Endothelial cell of umbilical vein (primary cell): Measurements from ENCODE around the gene IRF2BPL. TPM values are rescaled to one million over a fixed set of nuclear protein-coding genes. Genes with fewer than 3 reads are reported as not detected.
A peak's percentile ranks its signal among the peaks of the same experiment; 100 is the strongest.

Experiments
- BruUV-seq: library from RNA; stranded (reverse); fragments of 400-500 nt; replicated peaks from 2 replicates; lab custom pipeline; 2021; lab: Mats Ljungman, UMichigan
- CTCF ChIA-PET: fragments of 300-600, 350-600 bp; sonication (Branson Sonifier 250); formaldehyde crosslinking; loops from one replicate; lab custom pipeline; 2021; ENCODE audit warnings: antibody characterized with exemption, inconsistent platforms; lab: Charles Lee
- POLR2A ChIA-PET: fragments of 300-600, 350-600 bp; sonication (Branson Sonifier 250); formaldehyde crosslinking; loops from one replicate; lab custom pipeline; 2021; ENCODE audit warnings: antibody characterized with exemption, inconsistent platforms; lab: Charles Lee
- DNase-seq: peaks from one replicate; pipeline ENCODE4 v3.0.0-alpha.2; 2011; ENCODE audit warnings: low read depth, low spot score
- FAIRE-seq: peaks from 2 replicates; lab custom pipeline; 2011; peaks lifted over from hg19 to GRCh38; lab: Jason Lieb, UNC
- H2AFZ ChIP-seq: 2 replicates; pipeline ENCODE4 v1.6.0; 2012; ENCODE audit warnings: low read depth, low read length, control low read depth, inconsistent platforms
- H3K27ac ChIP-seq: 2 replicates; pipeline ENCODE4 v1.5.1; 2011; ENCODE audit warnings: low read depth, mild to moderate bottlenecking, control low read depth, low read length, moderate library complexity; ENCODE audit not compliant: insufficient read depth
- H3K27me3 ChIP-seq, 2 experiments: 2 replicates each; pipeline versions ENCODE4 v1.6.0 to v1.6.1; 2011; ENCODE audit warnings: low read length in 2 of 2, mixed read lengths in 1 of 2; ENCODE audit not compliant: control insufficient read depth in 2 of 2, insufficient read depth in 2 of 2
- H3K36me3 ChIP-seq, 2 experiments: 2 replicates in 1 of 2; 3 replicates in 1 of 2; pipeline ENCODE4 v1.5.1; 2011; ENCODE audit warnings: low read length in 2 of 2, mild to moderate bottlenecking in 1 of 2, moderate library complexity in 1 of 2; ENCODE audit not compliant: control insufficient read depth in 2 of 2, insufficient read depth in 2 of 2; ENCODE audit errors: extremely low read depth in 1 of 2
- H3K4me1 ChIP-seq: 3 replicates; pipeline ENCODE4 v1.5.1; 2011; ENCODE audit warnings: mild to moderate bottlenecking, low read length; ENCODE audit not compliant: control insufficient read depth, insufficient read depth; ENCODE audit errors: extremely low read depth
- H3K4me2 ChIP-seq: 2 replicates; pipeline ENCODE4 v1.6.1; 2011; ENCODE audit warnings: low read length, control low read depth, mixed read lengths; ENCODE audit not compliant: insufficient read depth
- H3K4me3 ChIP-seq, 3 experiments: fragments of 200-600 bp in 1 of 3; sonication (generic), shearing (Covaris generic) in 1 of 3; replicated peaks in 1 of 3; 2 replicates each; pipeline ENCODE4 v1.5.1; 2011 to 2016; ENCODE audit warnings: control low read depth in 3 of 3, low read length in 3 of 3, mild to moderate bottlenecking in 2 of 3, inconsistent platforms in 1 of 3, low read depth in 1 of 3, moderate library complexity in 1 of 3; ENCODE audit not compliant: insufficient read depth in 1 of 3
- H3K79me2 ChIP-seq: 2 replicates; pipeline ENCODE4 v1.6.0; 2012; ENCODE audit warnings: low read length, inconsistent platforms; ENCODE audit not compliant: control insufficient read depth, insufficient read depth
- H3K9ac ChIP-seq: replicated peaks from 2 replicates; pipeline ENCODE3; 2011; ENCODE audit warnings: low read length, control low read depth; ENCODE audit not compliant: insufficient read depth; ENCODE audit errors: extremely low read depth
- H3K9me1 ChIP-seq: replicated peaks from 3 replicates; pipeline ENCODE4 v1.6.0; 2011; ENCODE audit warnings: mild to moderate bottlenecking, low read length; ENCODE audit not compliant: control insufficient read depth, insufficient read depth; ENCODE audit errors: extremely low read depth
- H3K9me3 ChIP-seq: replicated peaks from 2 replicates; pipeline ENCODE4 v1.5.1; 2012; ENCODE audit warnings: low read length, inconsistent platforms; ENCODE audit not compliant: control insufficient read depth, insufficient read depth
- H4K20me1 ChIP-seq: replicated peaks from 2 replicates; pipeline ENCODE3; 2011; ENCODE audit warnings: mild to moderate bottlenecking, low read length; ENCODE audit not compliant: control insufficient read depth, insufficient read depth; ENCODE audit errors: extremely low read depth
- EZH2 ChIP-seq: IDR thresholded peaks from 2 replicates; pipeline ENCODE4 v1.6.1; 2012; ENCODE audit warnings: borderline replicate concordance, low read depth, mild to moderate bottlenecking, moderate library complexity, low read length, inconsistent platforms; ENCODE audit not compliant: severe bottlenecking
- FOS ChIP-seq: IDR thresholded peaks from 2 replicates; pipeline ENCODE4 v1.6.1; 2011; ENCODE audit warnings: mild to moderate bottlenecking, low read length, moderate library complexity, borderline replicate concordance; ENCODE audit not compliant: insufficient read depth
- GATA2 ChIP-seq: IDR thresholded peaks from 2 replicates; pipeline ENCODE4 v1.7.0; 2011; ENCODE audit warnings: low read depth, mild to moderate bottlenecking, moderate library complexity, mixed read lengths, low read length; ENCODE audit not compliant: insufficient read length, insufficient read depth
- JUN ChIP-seq: IDR thresholded peaks from 2 replicates; pipeline ENCODE4 v1.6.1; 2011; ENCODE audit warnings: borderline replicate concordance, low read depth; ENCODE audit not compliant: insufficient read length, insufficient read depth
- MYC ChIP-seq: IDR thresholded peaks from one replicate; pipeline ENCODE4 v1.6.1; 2011; ENCODE audit warnings: mild to moderate bottlenecking, low read depth, low read length
- POLR2A ChIP-seq: IDR thresholded peaks from 2 replicates; pipeline ENCODE4 v1.6.1; 2012; ENCODE audit warnings: low read depth, mild to moderate bottlenecking, control low read depth, low read length
- POLR2AphosphoS5 ChIP-seq: IDR thresholded peaks from 2 replicates; pipeline ENCODE4 v1.6.1; 2012; ENCODE audit warnings: low read depth, mild to moderate bottlenecking, control low read depth, low read length, moderate library complexity; ENCODE audit not compliant: insufficient read depth
- dilution Hi-C: fragments of 300-500 bp; cut with MboI; formaldehyde crosslinking; loops from one replicate; pipeline ENCODE4 v1.15.0; 2019; ENCODE audit warnings: low sequenced_read_pairs; ENCODE audit not compliant: extremely low pct_ligation_motif_present
- intact Hi-C: fragments of 100-400 bp; cut with micrococcal nuclease; formaldehyde crosslinking; loops from one replicate; pipeline ENCODE4 v1.10.0; 2022
- polyA plus RNA-seq, 4 experiments: library from polyadenylated mRNA; depleted of rRNA in 3 of 4; stranded (reverse) in 3 of 4; unstranded in 1 of 4; fragments of >200 nt; gene quantifications; 2 replicates each; pipeline versions ENCODE4 v1.2.1 to v1.2.3, GENCODE V29; 2011 to 2012; ENCODE audit warnings: missing spikeins in 1 of 4
- total RNA-seq: library from RNA; stranded (reverse); gene quantifications from 2 replicates; pipeline ENCODE4 v1.2.3, GENCODE V29; 2021
- TF ChIP-seq, protein P1 (sequence below), 2 donors: IDR thresholded peaks; 1 replicate in 1 of 2; 2 replicates in 1 of 2; pipeline ENCODE4 v1.5.1; 2011; ENCODE audit warnings: low read length in 2 of 2, mild to moderate bottlenecking in 2 of 2, moderate library complexity in 2 of 2, control low read depth in 1 of 2, inconsistent platforms in 1 of 2, low read depth in 1 of 2; ENCODE audit not compliant: insufficient read depth in 1 of 2; ENCODE audit errors: extremely low read depth in 1 of 2
- TF ChIP-seq, protein P2 (sequence below): IDR thresholded peaks from 2 replicates; pipeline ENCODE4 v1.6.1; 2011; ENCODE audit not compliant: insufficient read depth, insufficient read length

The IRF2BPL gene
- total and polyA plus RNA-seq, 2 donors (not counting 3 experiments of a cell fraction or from before 2014, with no cell fraction given), result 9.3 to 23.3 TPM

- CTCF ChIA-PET, result interaction anchor here (0.8 to 7.7 kb wide), 18 partner anchors 16 to 148 kb away, joined by 3 to 51 read pairs (median 4); no protein-coding TSS in a partner anchor
- no peak overlapping the region for H3K27ac ChIP-seq
- POLR2A ChIA-PET, result interaction anchor here (1.2 kb wide), 1 partner anchor 105 kb away, joined by 4 read pairs; no protein-coding TSS in a partner anchor
- no TSS peak for BruUV-seq
- TF ChIP-seq POLR2AphosphoS5 (no peak), JUN (no peak), EZH2 (no peak), GATA2 (no peak), FOS (no peak), POLR2A (no peak), MYC (no peak)
- TF ChIP-seq, protein P1, sequence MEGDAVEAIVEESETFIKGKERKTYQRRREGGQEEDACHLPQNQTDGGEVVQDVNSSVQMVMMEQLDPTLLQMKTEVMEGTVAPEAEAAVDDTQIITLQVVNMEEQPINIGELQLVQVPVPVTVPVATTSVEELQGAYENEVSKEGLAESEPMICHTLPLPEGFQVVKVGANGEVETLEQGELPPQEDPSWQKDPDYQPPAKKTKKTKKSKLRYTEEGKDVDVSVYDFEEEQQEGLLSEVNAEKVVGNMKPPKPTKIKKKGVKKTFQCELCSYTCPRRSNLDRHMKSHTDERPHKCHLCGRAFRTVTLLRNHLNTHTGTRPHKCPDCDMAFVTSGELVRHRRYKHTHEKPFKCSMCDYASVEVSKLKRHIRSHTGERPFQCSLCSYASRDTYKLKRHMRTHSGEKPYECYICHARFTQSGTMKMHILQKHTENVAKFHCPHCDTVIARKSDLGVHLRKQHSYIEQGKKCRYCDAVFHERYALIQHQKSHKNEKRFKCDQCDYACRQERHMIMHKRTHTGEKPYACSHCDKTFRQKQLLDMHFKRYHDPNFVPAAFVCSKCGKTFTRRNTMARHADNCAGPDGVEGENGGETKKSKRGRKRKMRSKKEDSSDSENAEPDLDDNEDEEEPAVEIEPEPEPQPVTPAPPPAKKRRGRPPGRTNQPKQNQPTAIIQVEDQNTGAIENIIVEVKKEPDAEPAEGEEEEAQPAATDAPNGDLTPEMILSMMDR (IDR thresholded peaks at IDR 0.05; ENCODE audit: extremely low read depth in 1 of 2, insufficient read depth in 1 of 2, low read depth in 1 of 2, low read length in 2 of 2), result no peak
- TF ChIP-seq, protein P2, sequence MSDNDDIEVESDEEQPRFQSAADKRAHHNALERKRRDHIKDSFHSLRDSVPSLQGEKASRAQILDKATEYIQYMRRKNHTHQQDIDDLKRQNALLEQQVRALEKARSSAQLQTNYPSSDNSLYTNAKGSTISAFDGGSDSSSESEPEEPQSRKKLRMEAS, result no peak
- H3K4me3 ChIP-seq, result peak overlapping the region in 1 of 3 experiments; percentile 36
- FAIRE-seq (peak; percentile 55), DNase-seq (peak; percentile 16)
- peaks cover 38% of the 10 kb centered on the region for H3K79me2 ChIP-seq
- H2AFZ ChIP-seq, result no peak overlapping the region
- H4K20me1 ChIP-seq, result no peaks in the 10 kb centered on the region
- intact Hi-C loops, result no loop called here
- H3K36me3 ChIP-seq, result no peaks in the 10 kb centered on the region
- H3K9me3 ChIP-seq, result no peaks in the 10 kb centered on the region
- H3K4me1 ChIP-seq, result peaks cover 33% of the 10 kb centered on the region
- H3K9ac ChIP-seq, result no peak overlapping the region
- dilution Hi-C loops, result no loop called here
- H3K27me3 ChIP-seq, result no peaks in the 10 kb centered on the region
- H3K4me2 ChIP-seq, result peak overlapping the region; percentile 92
- H3K9me1 ChIP-seq, result no peaks in the 10 kb centered on the region
These were observed 4.3 kb downstream of the IRF2BPL start for GRCh38 chr14:77024171-77024691.
